ENCODE data around the gene MKLN1. TPM values are rescaled to one million over a fixed set of nuclear protein-coding genes. Genes with fewer than 3 reads are reported as not detected.

Gene MKLN1
- total RNA-seq, 1 experiment from 2014 or later: 11.2 TPM

GRCh38 chr7:131546126-131546525 lies 218.4 kb downstream of the MKLN1 start:
- DNase-seq (ENCODE audit: low spot score): peak; percentile 50

Other genes with a start within 250 kb of the MKLN1 start
- gene PODXL, start 228.8 kb downstream of the MKLN1 start, total RNA-seq (2014; rRNA removed; shearing (Covaris generic)): 55.9 and 67.9 TPM in 2 replicates